ENCODE data around the gene ADCY3. TPM values are rescaled to one million over a fixed set of nuclear protein-coding genes. Genes with fewer than 3 reads are reported as not detected.

ADCY3 gene
- total RNA-seq, 5 donors from 2014 or later (not counting 1 experiment from before 2014, with no cell fraction given): 21.4 to 35.6 (median 32.8) TPM

DNA sequence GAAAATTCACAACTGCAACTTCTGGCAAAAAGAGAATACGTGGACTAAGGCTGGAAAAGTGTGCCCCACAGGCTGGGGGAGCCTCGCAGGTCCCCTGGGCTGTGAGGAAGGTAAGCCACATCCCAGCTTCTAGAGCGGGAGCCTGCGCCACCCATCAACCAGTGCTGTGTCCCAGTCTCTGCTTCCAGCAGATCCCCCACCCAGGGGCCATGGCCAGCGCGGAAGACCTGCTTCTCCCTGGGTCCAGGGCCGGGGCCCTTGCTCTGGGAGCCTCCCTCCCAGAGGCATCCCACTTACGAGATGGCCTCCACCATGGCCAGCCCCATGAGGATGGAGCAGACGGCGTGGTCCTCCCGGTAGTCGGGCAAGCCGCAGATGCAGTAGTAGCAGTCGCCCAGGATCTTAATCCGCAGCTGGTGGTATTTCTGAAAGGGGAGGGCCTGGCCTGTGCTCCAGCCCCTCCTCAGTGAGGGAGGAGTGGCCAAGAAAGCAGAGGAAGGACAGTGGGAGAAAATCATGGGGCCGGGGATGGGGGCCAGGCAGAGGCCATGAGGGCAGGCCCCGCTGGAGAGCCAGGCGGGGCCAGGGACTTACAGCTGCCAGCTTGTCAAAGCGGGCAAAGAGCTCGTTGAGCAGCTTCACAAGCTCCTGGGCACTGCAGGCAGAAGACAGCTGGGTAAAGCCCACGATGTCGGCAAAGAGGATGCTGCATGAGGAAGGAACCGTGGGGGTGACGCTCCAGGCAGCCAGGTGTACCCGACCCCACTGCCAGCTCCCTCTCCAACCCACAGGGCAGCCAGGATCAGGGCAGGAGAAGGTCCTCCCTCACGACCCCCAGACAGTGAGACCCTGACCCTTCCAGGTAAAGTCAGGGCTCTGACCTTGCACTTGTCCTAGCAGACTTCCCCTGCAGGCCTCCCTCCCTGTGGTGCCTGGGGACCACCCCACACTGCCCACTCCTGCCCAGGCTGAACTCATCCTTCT is 78.8 kb downstream of the ADCY3 start:
- no peaks in the 10 kb centered on the region for H3K4me1 ChIP-seq (ENCODE audit: control insufficient read depth in 1 of 2, extremely low read depth in 1 of 2, insufficient read depth in 2 of 2, low read length in 2 of 2)
- no peak overlapping the region for H3K4me3 ChIP-seq (ENCODE audit: control insufficient read depth in 1 of 2, extremely low read depth in 1 of 2, low read length in 1 of 2)
- ATAC-seq (replicated peaks in 1 of 4) (no peak), DNase-seq (no peak)
- POLR2A ChIA-PET: no interaction called here
- no peaks in the 10 kb centered on the region for H3K27me3 Mint-ChIP-seq
- no peak overlapping the region for H3K27ac ChIP-seq (ENCODE audit: low read length)
- H3K9me3 Mint-ChIP-seq: no peaks in the 10 kb centered on the region
- H3K27me3 ChIP-seq (replicated peaks in 1 of 2; ENCODE audit: control insufficient read depth in 2 of 2, extremely low read depth in 1 of 2, insufficient read depth in 2 of 2, low read length in 1 of 2): no peaks in the 10 kb centered on the region
- H3K4me1 Mint-ChIP-seq: no peaks in the 10 kb centered on the region
- CTCF ChIA-PET: interaction anchor here in 1 of 2 donors (0.5 kb wide), 1 partner anchor 997 kb away, joined by 6 read pairs; no protein-coding TSS in a partner anchor
- H3K9me3 ChIP-seq: no peaks in the 10 kb centered on the region
- WGBS (ENCODE audit: insufficient coverage): 88% methylated on average over 21 of the region's 26 CpGs
- peaks cover 18% of the 10 kb centered on the region for H3K36me3 Mint-ChIP-seq
- peaks cover 11% of the 10 kb centered on the region in 2 donors for H3K36me3 ChIP-seq (ENCODE audit: control insufficient read depth in 2 of 2, extremely low read depth in 1 of 2, insufficient read depth in 1 of 2, low read length in 1 of 2)
- H3K27ac Mint-ChIP-seq: no peak overlapping the region
- H3K4me3 Mint-ChIP-seq: no peak overlapping the region

DNA sequence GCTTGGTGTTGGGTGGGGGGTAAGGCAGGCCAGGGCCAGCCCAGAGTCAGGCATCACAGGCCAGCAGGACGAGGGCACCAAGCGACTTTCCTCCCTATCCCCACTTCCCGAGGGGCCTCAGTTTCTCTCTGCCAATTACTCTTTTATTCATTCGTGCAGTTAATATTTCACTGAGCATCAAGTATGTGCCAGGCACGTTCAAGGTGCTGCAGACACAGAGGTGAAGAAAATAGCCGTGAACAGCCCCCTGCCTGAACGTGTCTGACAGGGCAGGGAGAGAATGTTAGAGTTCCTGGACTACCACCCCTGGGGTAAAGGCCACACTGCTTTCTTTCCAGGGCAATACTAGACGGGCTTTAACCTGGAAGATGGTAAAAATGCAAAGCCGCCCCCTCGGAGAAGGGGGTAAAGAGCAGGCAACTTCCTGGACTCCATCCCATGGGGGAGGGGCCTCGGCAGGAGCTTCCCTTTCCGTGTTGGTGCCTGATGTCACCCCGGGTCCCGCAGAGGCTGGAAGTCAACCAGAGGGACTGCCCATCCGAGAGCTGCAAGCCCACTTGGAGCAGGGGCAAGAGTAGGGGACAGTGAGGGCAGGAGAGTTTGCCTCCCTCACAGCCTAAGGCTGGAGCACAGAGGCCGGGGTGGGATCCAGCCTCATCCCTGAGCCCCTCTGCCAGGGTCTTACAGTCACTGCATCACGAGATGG is 79.7 kb downstream of the ADCY3 start:
- H3K27ac Mint-ChIP-seq: no peak overlapping the region
- no peaks in the 10 kb centered on the region for H3K9me3 ChIP-seq
- no peaks in the 10 kb centered on the region for H3K27me3 Mint-ChIP-seq
- ATAC-seq (replicated peaks in 1 of 4) (no peak), DNase-seq (no peak)
- no peaks in the 10 kb centered on the region for H3K27me3 ChIP-seq (replicated peaks in 1 of 2; ENCODE audit: control insufficient read depth in 2 of 2, extremely low read depth in 1 of 2, insufficient read depth in 2 of 2, low read length in 1 of 2)
- H3K4me3 ChIP-seq (ENCODE audit: control insufficient read depth in 1 of 2, extremely low read depth in 1 of 2, low read length in 1 of 2): no peak overlapping the region
- H3K4me3 Mint-ChIP-seq: no peak overlapping the region
- CTCF ChIA-PET: no interaction called here
- no peaks in the 10 kb centered on the region for H3K4me1 Mint-ChIP-seq
- peaks cover 18% of the 10 kb centered on the region for H3K36me3 Mint-ChIP-seq
- no peak overlapping the region for H3K27ac ChIP-seq (ENCODE audit: low read length)
- H3K9me3 Mint-ChIP-seq: no peaks in the 10 kb centered on the region
- H3K36me3 ChIP-seq (ENCODE audit: control insufficient read depth in 2 of 2, extremely low read depth in 1 of 2, insufficient read depth in 1 of 2, low read length in 1 of 2): peaks cover 11 to 16% of the 10 kb centered on the region in 2 donors
- H3K4me1 ChIP-seq (ENCODE audit: control insufficient read depth in 1 of 2, extremely low read depth in 1 of 2, insufficient read depth in 2 of 2, low read length in 2 of 2): no peaks in the 10 kb centered on the region
- POLR2A ChIA-PET: no interaction called here
- 94% methylated on average over 12 of the region's 17 CpGs for WGBS (ENCODE audit: insufficient coverage)

DNA sequence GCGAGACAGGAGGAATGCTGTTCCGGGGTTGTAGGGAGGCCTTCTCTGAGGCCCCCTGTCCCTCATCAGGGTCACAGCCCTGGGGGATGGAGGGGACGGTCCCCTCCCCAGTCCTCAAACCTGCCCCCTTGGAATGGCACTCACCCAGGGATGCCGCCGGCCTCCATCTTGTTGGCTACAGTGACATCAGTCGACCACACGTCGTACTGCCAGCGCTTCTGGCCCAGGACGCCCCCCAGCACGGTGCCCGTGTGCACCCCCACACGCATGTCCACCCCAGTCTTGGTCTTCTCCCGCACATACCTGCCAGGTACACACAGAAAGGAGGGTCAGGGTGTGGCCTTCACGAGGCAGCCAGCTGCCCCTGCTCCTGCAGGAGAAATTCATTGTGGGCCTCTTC is 80.3 kb downstream of the ADCY3 start:
- Histone ChIP-seq H3K27me3 (replicated peaks in 1 of 2; ENCODE audit: control insufficient read depth in 2 of 2, extremely low read depth in 1 of 2, insufficient read depth in 2 of 2, low read length in 1 of 2) (no peaks in the 10 kb centered on the region), H3K9me3 (no peaks in the 10 kb centered on the region), H3K4me3 (ENCODE audit: control insufficient read depth in 1 of 2, extremely low read depth in 1 of 2, low read length in 1 of 2) (no peak overlapping the region), H3K27ac (ENCODE audit: low read length) (no peak overlapping the region), H3K4me1 (ENCODE audit: control insufficient read depth in 1 of 2, extremely low read depth in 1 of 2, insufficient read depth in 2 of 2, low read length in 2 of 2) (no peaks in the 10 kb centered on the region), H3K36me3 (ENCODE audit: control insufficient read depth in 2 of 2, extremely low read depth in 1 of 2, insufficient read depth in 1 of 2, low read length in 1 of 2) (peaks cover 11 to 20% of the 10 kb centered on the region in 2 donors)
- H3K36me3 Mint-ChIP-seq: peaks cover 21% of the 10 kb centered on the region
- POLR2A ChIA-PET: no interaction called here
- ATAC-seq (replicated peaks in 1 of 4): no peak
- no peaks in the 10 kb centered on the region for H3K4me1 Mint-ChIP-seq
- WGBS (ENCODE audit: insufficient coverage): 98% methylated on average over 8 of the region's 15 CpGs
- H3K27me3 Mint-ChIP-seq: no peaks in the 10 kb centered on the region
- no peak overlapping the region for H3K27ac Mint-ChIP-seq
- no peak overlapping the region for H3K4me3 Mint-ChIP-seq
- CTCF ChIA-PET: interaction anchor here in 1 of 2 donors (0.5 kb wide), 1 partner anchor 13 kb away, joined by 3 read pairs; no protein-coding TSS in a partner anchor
- no peak for DNase-seq
- no peaks in the 10 kb centered on the region for H3K9me3 Mint-ChIP-seq

DNA sequence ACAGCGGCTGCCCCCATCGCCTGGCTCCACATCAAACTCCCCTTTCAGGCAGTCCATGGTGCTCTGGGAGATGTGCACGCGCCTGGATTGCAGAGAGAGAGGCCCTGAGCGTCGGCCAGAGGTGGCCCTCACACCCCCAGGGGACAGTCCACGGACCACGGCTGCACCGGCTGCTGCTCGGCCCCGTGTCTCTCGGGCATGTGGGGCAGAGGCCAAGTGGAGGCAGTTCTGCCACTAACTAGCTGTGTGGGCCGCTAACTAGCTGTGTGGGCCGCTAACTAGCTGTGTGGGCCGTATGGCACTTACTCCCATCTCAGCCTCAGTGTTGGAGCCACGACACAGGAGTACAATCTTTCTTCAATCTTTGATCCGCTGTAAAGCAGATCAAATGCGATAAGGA is 81.5 kb downstream of the ADCY3 start:
- Mint-ChIP-seq H3K27me3 (no peaks in the 10 kb centered on the region), H3K4me1 (no peaks in the 10 kb centered on the region), H3K9me3 (no peaks in the 10 kb centered on the region), H3K27ac (no peak overlapping the region), H3K4me3 (no peak overlapping the region), H3K36me3 (peaks cover 21% of the 10 kb centered on the region)
- ChIA-PET POLR2A (interaction anchor here in 1 of 2 donors (0.6 kb wide), 1 partner anchor 79 kb away, joined by 9 read pairs; no protein-coding TSS in a partner anchor), CTCF (no interaction called here)
- H3K27me3 ChIP-seq (replicated peaks in 1 of 2; ENCODE audit: control insufficient read depth in 2 of 2, extremely low read depth in 1 of 2, insufficient read depth in 2 of 2, low read length in 1 of 2): no peaks in the 10 kb centered on the region
- H3K9me3 ChIP-seq: no peaks in the 10 kb centered on the region
- ATAC-seq (replicated peaks in 1 of 4) (no peak), DNase-seq (no peak)
- no peak overlapping the region for H3K4me3 ChIP-seq (ENCODE audit: control insufficient read depth in 1 of 2, extremely low read depth in 1 of 2, low read length in 1 of 2)
- H3K4me1 ChIP-seq (ENCODE audit: control insufficient read depth in 1 of 2, extremely low read depth in 1 of 2, insufficient read depth in 2 of 2, low read length in 2 of 2): no peaks in the 10 kb centered on the region
- H3K27ac ChIP-seq (ENCODE audit: low read length): no peak overlapping the region
- 100% methylated on average over 13 of the region's 18 CpGs for WGBS (ENCODE audit: insufficient coverage)
- H3K36me3 ChIP-seq (ENCODE audit: control insufficient read depth in 2 of 2, extremely low read depth in 1 of 2, insufficient read depth in 1 of 2, low read length in 1 of 2): peaks cover 11 to 24% of the 10 kb centered on the region in 2 donors

DNA sequence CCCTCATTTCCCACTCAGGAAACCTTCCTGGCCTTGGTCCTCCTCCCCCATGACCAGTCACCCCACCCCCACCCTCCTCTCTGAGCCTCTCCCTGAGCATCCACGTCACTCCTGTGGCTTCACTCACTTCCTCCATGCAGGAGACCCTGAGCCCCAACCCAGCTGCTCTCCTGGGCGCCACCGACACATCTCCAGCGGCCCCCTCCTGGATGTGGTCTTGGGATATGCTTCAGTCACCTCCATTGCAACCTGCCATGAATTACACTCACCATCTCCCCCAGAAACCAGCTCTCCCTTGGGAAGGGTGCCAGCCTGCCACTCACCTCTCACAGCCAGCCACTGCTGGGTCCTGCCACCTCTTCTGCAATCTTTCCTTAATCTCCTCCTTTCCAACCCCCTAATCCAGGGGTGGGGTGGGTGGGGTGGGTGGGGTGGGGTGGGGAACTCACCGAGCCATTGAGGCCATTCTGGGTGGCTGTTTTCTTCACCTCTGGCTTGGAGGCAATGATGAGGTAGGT is 82.0 kb downstream of the ADCY3 start:
- Histone ChIP-seq H3K36me3 (ENCODE audit: control insufficient read depth in 2 of 2, extremely low read depth in 1 of 2, insufficient read depth in 1 of 2, low read length in 1 of 2) (peaks cover 11 to 24% of the 10 kb centered on the region in 2 donors), H3K9me3 (no peaks in the 10 kb centered on the region), H3K4me3 (ENCODE audit: control insufficient read depth in 1 of 2, extremely low read depth in 1 of 2, low read length in 1 of 2) (no peak overlapping the region), H3K4me1 (ENCODE audit: control insufficient read depth in 1 of 2, extremely low read depth in 1 of 2, insufficient read depth in 2 of 2, low read length in 2 of 2) (no peaks in the 10 kb centered on the region), H3K27ac (ENCODE audit: low read length) (no peak overlapping the region), H3K27me3 (replicated peaks in 1 of 2; ENCODE audit: control insufficient read depth in 2 of 2, extremely low read depth in 1 of 2, insufficient read depth in 2 of 2, low read length in 1 of 2) (no peaks in the 10 kb centered on the region)
- no peak overlapping the region for H3K4me3 Mint-ChIP-seq
- no peak overlapping the region for H3K27ac Mint-ChIP-seq
- ChIA-PET CTCF (interaction anchor here in 1 of 2 donors (0.6 kb wide), 1 partner anchor 1055 kb away, joined by 3 read pairs; no protein-coding TSS in a partner anchor), POLR2A (interaction anchor here in 1 of 2 donors (0.6 kb wide), 1 partner anchor 79 kb away, joined by 9 read pairs; no protein-coding TSS in a partner anchor)
- 100% methylated on average over 1 of the region's 5 CpGs for WGBS (ENCODE audit: insufficient coverage)
- no peaks in the 10 kb centered on the region for H3K27me3 Mint-ChIP-seq
- DNase-seq: no peak
- no peaks in the 10 kb centered on the region for H3K4me1 Mint-ChIP-seq
- ATAC-seq (replicated peaks in 1 of 4): no peak
- peaks cover 21% of the 10 kb centered on the region for H3K36me3 Mint-ChIP-seq
- no peaks in the 10 kb centered on the region for H3K9me3 Mint-ChIP-seq

DNA sequence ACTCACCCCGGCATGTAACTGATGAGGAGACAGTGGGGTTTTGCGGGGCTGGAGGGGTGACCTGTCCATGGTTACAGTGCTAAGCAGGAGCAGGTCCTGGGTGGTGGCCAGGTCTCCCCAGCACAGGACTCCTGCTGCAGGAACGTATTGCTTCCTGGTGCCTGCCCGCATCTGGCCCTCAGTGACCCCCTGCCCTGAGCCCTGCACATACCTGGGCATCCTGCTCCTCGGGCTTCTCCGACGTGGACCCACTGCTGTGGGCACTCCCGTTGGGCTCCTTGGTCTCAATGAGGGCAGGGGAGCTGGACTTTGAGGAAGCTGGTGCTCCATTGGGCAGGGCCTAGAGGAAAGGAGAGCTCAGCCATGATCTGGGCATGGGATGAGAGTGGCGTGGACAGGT is 83.3 kb downstream of the ADCY3 start:
- Mint-ChIP-seq H3K4me3 (no peak overlapping the region), H3K27ac (no peak overlapping the region), H3K36me3 (peaks cover 21% of the 10 kb centered on the region), H3K4me1 (no peaks in the 10 kb centered on the region), H3K27me3 (no peaks in the 10 kb centered on the region), H3K9me3 (no peaks in the 10 kb centered on the region)
- Histone ChIP-seq H3K36me3 (ENCODE audit: control insufficient read depth in 2 of 2, extremely low read depth in 1 of 2, insufficient read depth in 1 of 2, low read length in 1 of 2) (peaks cover 11 to 24% of the 10 kb centered on the region in 2 donors), H3K4me3 (ENCODE audit: control insufficient read depth in 1 of 2, extremely low read depth in 1 of 2, low read length in 1 of 2) (no peak overlapping the region), H3K27ac (ENCODE audit: low read length) (no peak overlapping the region), H3K4me1 (ENCODE audit: control insufficient read depth in 1 of 2, extremely low read depth in 1 of 2, insufficient read depth in 2 of 2, low read length in 2 of 2) (no peaks in the 10 kb centered on the region), H3K27me3 (replicated peaks in 1 of 2; ENCODE audit: control insufficient read depth in 2 of 2, extremely low read depth in 1 of 2, insufficient read depth in 2 of 2, low read length in 1 of 2) (no peaks in the 10 kb centered on the region), H3K9me3 (no peaks in the 10 kb centered on the region)
- no peak for DNase-seq
- ChIA-PET POLR2A (no interaction called here), CTCF (no interaction called here)
- no peak for ATAC-seq (replicated peaks in 1 of 4)
- WGBS (ENCODE audit: insufficient coverage): 90% methylated on average over 5 of the region's 9 CpGs
